GM12878 (cell line): ENCODE measurements around the gene PLEKHG1. TPM values are rescaled to one million over a fixed set of nuclear protein-coding genes. Genes with fewer than 3 reads are reported as not detected.

ENCODE experiments used
- ATAC-seq: fragments of 200-7000 bp; cut with Tn5 transposase; 3 replicates; pipeline ENCODE4 v1.9.1; 2020; ENCODE audit warnings: mild to moderate bottlenecking, moderate library complexity
- BruUV-seq: library from RNA; stranded (reverse); fragments of 400-500 nt; replicated peaks from 2 replicates; lab custom pipeline; 2021; lab: Mats Ljungman, UMichigan
- CTCF ChIA-PET: fragments of 300-600 bp; sonication (Branson Sonifier 250); formaldehyde crosslinking; extraction: SDS; loops from one replicate; lab custom pipeline; 2021; ENCODE audit warnings: inconsistent platforms; lab: Yijun Ruan, JAX
- POLR2A ChIA-PET: fragments of 350-600 bp; formaldehyde crosslinking; extraction: SDS; loops from one replicate; lab custom pipeline; 2021; ENCODE audit warnings: inconsistent platforms; lab: Charles Lee
- RAD21 ChIA-PET: fragments of 300-600 bp; sonication (Branson Sonifier 250); formaldehyde crosslinking; loops from one replicate; lab custom pipeline; 2023; ENCODE audit warnings: antibody characterized with exemption; ENCODE audit not compliant: unreplicated experiment; lab: Charles Lee
- SMC1A ChIA-PET: fragments of 300-600 bp; sonication (Branson Sonifier 250); formaldehyde crosslinking; loops from one replicate; lab custom pipeline; 2023; ENCODE audit not compliant: unreplicated experiment, uncharacterized antibody; lab: Charles Lee
- DNase-seq: peaks from one replicate; pipeline ENCODE4 v3.0.0-alpha.2; 2011; ENCODE audit warnings: low read depth, low spot score
- FAIRE-seq: peaks from 3 replicates; lab custom pipeline; 2011; peaks lifted over from hg19 to GRCh38; lab: Jason Lieb, UNC
- H2AFZ ChIP-seq: 2 replicates; pipeline ENCODE4 v1.6.0; 2011; ENCODE audit warnings: low read depth, low read length, control low read depth; ENCODE audit not compliant: control insufficient read depth
- H3K27ac ChIP-seq: 2 replicates; pipeline ENCODE4 v1.5.1; 2011; ENCODE audit warnings: control low read depth; ENCODE audit not compliant: control insufficient read depth, insufficient read depth
- H3K27me3 ChIP-seq, 2 experiments: replicated peaks in 1 of 2; 2 replicates each; pipeline versions ENCODE4 v1.6.0 to v1.6.1; 2011; ENCODE audit warnings: low read length in 1 of 2; ENCODE audit not compliant: control insufficient read depth in 2 of 2, insufficient read depth in 2 of 2
- H3K36me3 ChIP-seq, 2 experiments: 2 replicates each; pipeline ENCODE4 v1.5.1; 2011; ENCODE audit warnings: low read length in 1 of 2; ENCODE audit not compliant: control insufficient read depth in 2 of 2, insufficient read depth in 2 of 2
- H3K4me1 ChIP-seq: 2 replicates; pipeline ENCODE4 v1.6.1; 2011; ENCODE audit warnings: mild to moderate bottlenecking, low read length, moderate library complexity, mixed read lengths; ENCODE audit not compliant: control insufficient read depth, insufficient read depth
- H3K4me2 ChIP-seq: 2 replicates; pipeline ENCODE4 v1.6.0; 2011; ENCODE audit warnings: control low read depth; ENCODE audit not compliant: control insufficient read depth, insufficient read depth
- H3K4me3 ChIP-seq: fragments of 200-600 bp; sonication (generic); 2 replicates; pipeline ENCODE4 v1.5.1; 2016
- H3K79me2 ChIP-seq: 2 replicates; pipeline ENCODE4 v1.6.0; 2011; ENCODE audit warnings: low read length; ENCODE audit not compliant: control insufficient read depth, insufficient read depth
- H3K9ac ChIP-seq: 2 replicates; pipeline ENCODE4 v1.8.0; 2011; ENCODE audit warnings: low read length, control low read depth, mixed read lengths; ENCODE audit not compliant: control insufficient read depth, insufficient read depth
- H3K9me3 ChIP-seq: replicated peaks from 3 replicates; pipeline ENCODE4 v1.5.1; 2011; ENCODE audit warnings: mild to moderate bottlenecking, low read length; ENCODE audit not compliant: control insufficient read depth, insufficient read depth
- H4K20me1 ChIP-seq: 2 replicates; pipeline ENCODE4 v1.6.0; 2011; ENCODE audit not compliant: control insufficient read depth, insufficient read depth
- BCL11A ChIP-seq: IDR thresholded peaks from 2 replicates; pipeline ENCODE4 v1.6.1; 2011; ENCODE audit warnings: low read depth, low read length
- CHD1 ChIP-seq: IDR thresholded peaks from 2 replicates; pipeline ENCODE4 v1.6.1; 2012; ENCODE audit warnings: low read depth, low read length, improper control_type of control experiment
- HDAC2 ChIP-seq: fragments of 200-600 bp; sonication (generic); IDR thresholded peaks from 2 replicates; pipeline ENCODE4 v1.6.1; 2017
- IKZF1 ChIP-seq: fragments of 450-650 bp; conservative IDR thresholded peaks from 2 replicates; pipeline ENCODE4 v1.6.1; 2017; ENCODE audit warnings: antibody characterized with exemption, mild to moderate bottlenecking
- MTA2 ChIP-seq: fragments of 450-650 bp; IDR thresholded peaks from 2 replicates; pipeline ENCODE4 v1.6.1; 2016; ENCODE audit warnings: low read depth, mild to moderate bottlenecking, moderate library complexity
- RAD21 ChIP-seq: IDR thresholded peaks from 2 replicates; pipeline ENCODE4 v1.6.1; 2011; ENCODE audit warnings: mild to moderate bottlenecking, low read depth, low read length, moderate library complexity; ENCODE audit not compliant: insufficient read depth
- STAT3 ChIP-seq: IDR thresholded peaks from 2 replicates; pipeline ENCODE4 v1.6.1; 2011; ENCODE audit warnings: low read depth, low read length, improper control_type of control experiment
- USF1 ChIP-seq: IDR thresholded peaks from 2 replicates; pipeline ENCODE4 v1.6.1; 2011; ENCODE audit warnings: borderline replicate concordance, low read depth, mild to moderate bottlenecking, moderate library complexity, mixed read lengths, low read length; ENCODE audit not compliant: insufficient read depth; ENCODE audit errors: extremely low read length
- YY1 ChIP-seq: IDR thresholded peaks from 2 replicates; pipeline ENCODE4 v1.6.1; 2011; ENCODE audit warnings: low read depth, mild to moderate bottlenecking, low read length
- WGBS: methylation state at CpG from one replicate; pipeline ENCODE4 v1.1.6; 2016; ENCODE audit warnings: low lambda C conversion rate; ENCODE audit not compliant: insufficient replicate concordance, insufficient coverage; ENCODE audit errors: missing lambda C conversion rate; 5-methylcytosine and 5-hydroxymethylcytosine counted together
- in situ Hi-C: fragments of 300-500 bp; cut with MboI; formaldehyde crosslinking; loops from 9 replicates; pipeline ENCODE4 v1.14.3; 2018; ENCODE audit warnings: mixed read lengths
- intact Hi-C: fragments of 100-400 bp; cut with micrococcal nuclease; formaldehyde crosslinking; loops from one replicate; pipeline ENCODE4 v1.14.2; 2022; ENCODE audit not compliant: unreplicated experiment
- polyA plus RNA-seq, 11 experiments: library from polyadenylated mRNA; depleted of rRNA in 4 of 11; unstranded in 6 of 11; stranded (reverse) in 5 of 11; fragments of >200 nt; fragmentation: Nextera tagmentation in 4 of 11; fragmentation: Illumina TruSeq in 1 of 11; extraction: Ambion mirVana in 4 of 11; extraction: Trizol in 1 of 11; gene quantifications; 1 replicate in 1 of 11; 2 replicates in 10 of 11; pipeline versions ENCODE4 v1.2.1 to v1.2.3, GENCODE V29; 2011 to 2016; ENCODE audit warnings: inconsistent platforms in 2 of 11, missing spikeins in 2 of 11, low read depth in 1 of 11
- total RNA-seq, 4 experiments: library from RNA; depleted of rRNA in 3 of 4; stranded (reverse); fragments of >200 nt in 3 of 4; fragmentation: Illumina TruSeq in 1 of 4; extraction: Trizol in 1 of 4; gene quantifications; 2 replicates each; pipeline versions ENCODE4 v1.2.1 to v1.2.3, GENCODE V29; 2013 to 2021
- TF ChIP-seq, protein P1 (sequence below): IDR thresholded peaks from 2 replicates; pipeline ENCODE4 v1.6.1; 2011; ENCODE audit warnings: mild to moderate bottlenecking, low read depth, low read length, moderate library complexity; ENCODE audit not compliant: insufficient replicate concordance
- TF ChIP-seq, protein P2 (sequence below), 3 experiments: IDR thresholded peaks in 2 of 3; conservative IDR thresholded peaks in 1 of 3; 2 replicates each; pipeline ENCODE4 v1.5.1; 2011; ENCODE audit warnings: low read depth in 3 of 3, low read length in 3 of 3, mild to moderate bottlenecking in 3 of 3, control low read depth in 2 of 3, moderate library complexity in 2 of 3, inconsistent platforms in 1 of 3, mixed read lengths in 1 of 3; ENCODE audit not compliant: control insufficient read depth in 2 of 3, insufficient read depth in 1 of 3; ENCODE audit errors: extremely low read depth in 1 of 3

The PLEKHG1 gene
- total and polyA plus RNA-seq, 10 of the 15 experiments (the other 5 are each of a cell fraction or from before 2014, with no cell fraction given): 0.77 to 17.2 (median 4.9) TPM

DNA sequence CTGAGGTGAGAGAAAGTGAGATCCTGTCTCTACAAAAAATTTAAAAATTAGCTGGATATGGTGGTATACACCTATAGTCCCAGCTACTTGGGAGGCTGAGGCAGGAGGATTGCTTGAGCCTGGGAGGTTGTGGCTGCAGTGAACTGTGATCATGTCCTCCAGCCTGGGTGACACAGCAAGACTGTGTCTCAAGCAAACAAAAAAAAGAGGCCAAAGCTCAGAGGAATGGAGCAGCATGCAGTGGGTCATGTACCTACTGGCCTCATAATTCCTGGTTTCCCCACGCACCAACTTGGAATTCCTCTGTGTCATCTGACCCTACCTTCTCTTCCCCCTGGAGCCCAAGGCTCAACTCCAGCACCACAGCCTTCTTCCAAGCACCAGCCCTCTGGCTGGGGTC is 15.1 kb upstream of the PLEKHG1 start (continued):
- TF ChIP-seq, protein P1, sequence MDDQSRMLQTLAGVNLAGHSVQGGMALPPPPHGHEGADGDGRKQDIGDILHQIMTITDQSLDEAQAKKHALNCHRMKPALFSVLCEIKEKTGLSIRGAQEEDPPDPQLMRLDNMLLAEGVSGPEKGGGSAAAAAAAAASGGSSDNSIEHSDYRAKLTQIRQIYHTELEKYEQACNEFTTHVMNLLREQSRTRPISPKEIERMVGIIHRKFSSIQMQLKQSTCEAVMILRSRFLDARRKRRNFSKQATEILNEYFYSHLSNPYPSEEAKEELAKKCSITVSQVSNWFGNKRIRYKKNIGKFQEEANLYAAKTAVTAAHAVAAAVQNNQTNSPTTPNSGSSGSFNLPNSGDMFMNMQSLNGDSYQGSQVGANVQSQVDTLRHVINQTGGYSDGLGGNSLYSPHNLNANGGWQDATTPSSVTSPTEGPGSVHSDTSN: no peak
- TF ChIP-seq RAD21 (no peak), IKZF1 (no peak), USF1 (no peak), HDAC2 (no peak)
- TF ChIP-seq, all 136 proteins: peak for 0

- FAIRE-seq: no peak
- Histone ChIP-seq H3K4me3 (no peak overlapping the region), H3K4me2 (no peak overlapping the region), H3K9ac (no peak overlapping the region), H3K9me3 (no peaks in the 10 kb centered on the region), H3K79me2 (no peaks in the 10 kb centered on the region), H3K27ac (no peak overlapping the region), H3K4me1 (no peaks in the 10 kb centered on the region), H2AFZ (no peak overlapping the region), H3K36me3 (no peaks in the 10 kb centered on the region), H3K27me3 (peaks cover 0 to 5% of the 10 kb centered on the region in 2 experiments; a peak in 2 of 4 replicates), H4K20me1 (no peaks in the 10 kb centered on the region)
- intact Hi-C loops (no loop called here), in situ Hi-C loops (no loop called here)
- no TSS peak for BruUV-seq
- TF ChIP-seq CHD1 (no peak), BCL11A (no peak), MTA2 (no peak), YY1 (no peak), STAT3 (no peak)
- TF ChIP-seq, protein P2, sequence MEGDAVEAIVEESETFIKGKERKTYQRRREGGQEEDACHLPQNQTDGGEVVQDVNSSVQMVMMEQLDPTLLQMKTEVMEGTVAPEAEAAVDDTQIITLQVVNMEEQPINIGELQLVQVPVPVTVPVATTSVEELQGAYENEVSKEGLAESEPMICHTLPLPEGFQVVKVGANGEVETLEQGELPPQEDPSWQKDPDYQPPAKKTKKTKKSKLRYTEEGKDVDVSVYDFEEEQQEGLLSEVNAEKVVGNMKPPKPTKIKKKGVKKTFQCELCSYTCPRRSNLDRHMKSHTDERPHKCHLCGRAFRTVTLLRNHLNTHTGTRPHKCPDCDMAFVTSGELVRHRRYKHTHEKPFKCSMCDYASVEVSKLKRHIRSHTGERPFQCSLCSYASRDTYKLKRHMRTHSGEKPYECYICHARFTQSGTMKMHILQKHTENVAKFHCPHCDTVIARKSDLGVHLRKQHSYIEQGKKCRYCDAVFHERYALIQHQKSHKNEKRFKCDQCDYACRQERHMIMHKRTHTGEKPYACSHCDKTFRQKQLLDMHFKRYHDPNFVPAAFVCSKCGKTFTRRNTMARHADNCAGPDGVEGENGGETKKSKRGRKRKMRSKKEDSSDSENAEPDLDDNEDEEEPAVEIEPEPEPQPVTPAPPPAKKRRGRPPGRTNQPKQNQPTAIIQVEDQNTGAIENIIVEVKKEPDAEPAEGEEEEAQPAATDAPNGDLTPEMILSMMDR (IDR thresholded peaks at IDR 0.05 in 2 of 3, conservative IDR thresholded peaks at IDR 0.05 in 1 of 3; ENCODE audit: control insufficient read depth in 2 of 3, extremely low read depth in 1 of 3, insufficient read depth in 1 of 3, low read depth in 3 of 3, low read length in 3 of 3): no peak
- POLR2A ChIA-PET: no interaction called here
- 73% methylated on average over 12 of the region's 12 CpGs for WGBS
- RAD21 ChIA-PET: no interaction called here
- SMC1A ChIA-PET: no interaction called here
- CTCF ChIA-PET: no interaction called here
- no peak for DNase-seq
- ATAC-seq: no peak
Measured at GRCh38 chr6:150586850-150587359, 12.8 kb upstream of the PLEKHG1 start.
